SKM-1 treated with dmso at 0.1 percent for 144 hours (cell line): ENCODE measurements around the gene CCDC171.
"Not testable (repeated sequence)": the region's sequence is repeated elsewhere in the genome, so short reads cannot be mapped to it uniquely, and the experiment has no call there.

Experiments used
- DNase-seq: peaks from one replicate; lab custom pipeline; 2025; ENCODE audit not compliant: unreplicated experiment; lab: John Stamatoyannopoulos, UW

The CCDC171 gene

GRCh38 chr9:15693701-15694100 is 140.9 kb downstream of the CCDC171 start:
- DNase-seq, result no peak

- no peak for DNase-seq
These were observed 144.1 kb downstream of the CCDC171 start for GRCh38 chr9:15696979-15697378.

DNA sequence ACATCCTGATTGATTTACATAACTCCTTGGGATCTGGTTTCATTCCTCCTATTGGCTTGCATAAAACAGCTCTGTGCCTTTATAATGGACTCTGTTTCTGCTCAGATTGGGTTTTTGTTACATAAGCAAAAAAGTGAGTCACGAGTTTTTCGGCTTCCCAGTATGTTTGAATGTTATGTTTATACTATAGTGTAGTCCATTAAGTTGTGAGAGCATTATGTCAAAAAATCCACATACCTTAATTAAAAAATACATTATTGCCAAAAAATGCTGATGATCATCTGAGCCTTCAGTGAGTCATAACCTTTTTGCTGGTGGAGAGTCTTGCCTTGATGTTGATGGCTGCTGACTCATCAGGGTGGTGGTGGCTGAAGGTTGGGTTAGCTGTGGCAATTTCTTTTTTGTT is 144.6 kb downstream of the CCDC171 start:
- no peak for DNase-seq

GRCh38 chr9:15699876-15700559 is 147.2 kb downstream of the CCDC171 start:
- DNase-seq, result not testable (repeated sequence)

GRCh38 chr9:15707000-15707399 is 154.2 kb downstream of the CCDC171 start:
- DNase-seq, result no peak

GRCh38 chr9:15711531-15711930 is 158.7 kb downstream of the CCDC171 start:
- no peak for DNase-seq

DNA sequence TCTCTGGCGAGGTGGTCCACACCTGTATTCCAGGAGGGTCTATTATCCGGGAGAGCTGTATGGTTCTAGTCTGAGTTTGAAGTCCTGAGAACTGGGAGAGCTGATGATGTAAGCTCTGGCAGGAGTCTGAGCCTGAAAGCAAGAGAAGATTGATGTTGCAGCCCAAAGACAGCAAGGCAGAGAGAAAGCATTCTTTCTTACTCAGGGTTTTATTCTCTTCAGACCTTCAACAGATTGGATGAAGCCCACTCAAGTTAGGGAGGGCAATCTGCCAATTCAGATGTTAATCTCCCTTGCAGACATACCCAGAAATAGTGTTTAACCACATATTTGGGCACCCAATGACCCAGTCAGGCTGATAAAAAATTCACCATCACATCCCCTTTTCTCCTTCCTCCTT is 159.1 kb downstream of the CCDC171 start:
- no peak for DNase-seq

- DNase-seq, result no peak
These were observed 161.9 kb downstream of the CCDC171 start for GRCh38 chr9:15714746-15715145.

DNA sequence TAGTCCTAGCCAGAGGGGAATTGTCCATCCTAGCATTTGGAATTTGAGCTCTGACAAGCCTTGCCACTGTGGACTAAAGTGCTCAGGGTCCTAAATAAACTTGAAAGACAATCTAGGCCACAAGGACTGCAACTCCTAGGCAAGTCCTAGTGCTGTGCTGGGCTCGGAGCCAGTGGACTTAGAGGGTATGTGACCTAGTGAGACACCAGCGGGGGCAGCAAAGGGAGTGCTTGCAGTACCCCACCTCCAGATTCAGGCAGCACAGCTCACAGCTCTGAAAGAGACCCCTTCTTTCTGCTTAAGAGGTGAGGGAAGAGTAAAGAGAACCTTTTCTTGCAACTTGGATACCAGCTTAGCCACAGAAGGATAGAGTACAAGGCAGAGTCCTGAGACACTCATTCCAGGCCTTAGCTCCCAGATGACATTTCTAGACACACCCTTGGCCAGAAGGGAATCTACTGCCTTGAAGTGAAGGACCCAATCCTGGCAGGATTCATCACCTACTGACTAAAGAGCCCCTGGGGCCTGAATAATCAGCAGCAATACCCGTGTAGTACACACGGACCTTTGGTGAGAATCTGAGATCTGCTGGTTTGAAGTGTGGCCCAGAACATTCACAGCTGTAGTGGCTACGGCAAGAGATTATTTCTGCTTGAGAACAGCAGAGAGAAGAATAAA is 164.6 kb downstream of the CCDC171 start:
- DNase-seq, result no peak

DNA sequence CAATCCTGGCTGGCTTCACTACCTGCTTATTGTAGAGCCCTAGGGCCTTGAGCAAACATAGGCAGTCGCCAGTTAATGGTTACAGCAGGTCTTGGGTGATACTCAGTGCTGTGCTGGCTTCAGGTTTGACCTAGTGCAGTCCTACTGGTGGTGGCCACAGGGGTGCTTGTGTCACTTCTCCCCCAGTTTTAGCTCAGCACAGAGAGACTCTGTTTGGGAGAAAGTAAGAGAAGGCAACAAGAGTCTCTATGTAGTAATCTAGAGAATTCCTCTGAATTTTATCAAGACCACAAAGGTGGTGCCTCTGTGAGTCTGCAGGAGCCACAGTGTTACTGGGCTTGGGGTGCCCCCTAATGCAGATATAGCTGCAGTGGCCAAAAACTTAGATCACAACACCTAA is 165.6 kb downstream of the CCDC171 start:
- DNase-seq, result no peak

DNA sequence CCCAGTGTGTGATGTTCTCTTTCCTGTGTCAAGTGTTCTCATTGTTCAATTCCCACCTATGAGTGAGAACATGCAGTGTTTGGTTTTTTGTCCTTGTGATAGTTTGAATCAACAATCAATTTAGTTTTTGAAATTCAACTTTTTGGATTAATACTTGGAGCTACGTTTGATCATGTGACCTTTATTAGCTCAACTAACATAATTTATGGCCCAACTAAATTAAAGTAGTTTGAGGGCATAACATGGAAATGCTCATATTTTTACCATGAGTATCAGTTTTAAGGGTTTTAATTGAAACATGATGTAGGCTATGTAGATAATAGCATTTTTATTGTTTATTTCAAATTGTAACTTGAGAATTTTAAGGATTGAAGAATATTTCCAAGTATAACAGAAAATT is 168.0 kb downstream of the CCDC171 start:
- DNase-seq, result no peak

GRCh38 chr9:15722888-15723287 is 170.0 kb downstream of the CCDC171 start:
- DNase-seq, result no peak

DNA sequence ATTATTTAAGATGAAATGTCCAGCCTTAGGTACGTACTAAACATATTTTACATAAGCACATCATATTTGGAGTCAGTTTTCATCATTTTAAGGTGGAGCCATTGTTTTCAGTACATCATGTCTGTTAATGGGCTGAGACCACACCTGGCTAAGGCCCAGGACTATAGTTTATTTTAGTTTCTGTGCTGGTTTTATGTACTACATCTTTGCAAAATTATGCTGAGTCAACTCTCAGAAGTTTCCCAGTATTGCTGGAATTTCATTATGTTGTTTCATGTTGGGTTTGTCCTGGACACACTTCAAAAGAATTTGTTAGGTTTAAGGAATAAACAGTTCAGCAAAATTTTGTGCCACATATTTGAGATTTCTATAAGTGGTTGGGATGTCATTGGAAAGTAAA is 171.2 kb downstream of the CCDC171 start:
- DNase-seq, result no peak

DNA sequence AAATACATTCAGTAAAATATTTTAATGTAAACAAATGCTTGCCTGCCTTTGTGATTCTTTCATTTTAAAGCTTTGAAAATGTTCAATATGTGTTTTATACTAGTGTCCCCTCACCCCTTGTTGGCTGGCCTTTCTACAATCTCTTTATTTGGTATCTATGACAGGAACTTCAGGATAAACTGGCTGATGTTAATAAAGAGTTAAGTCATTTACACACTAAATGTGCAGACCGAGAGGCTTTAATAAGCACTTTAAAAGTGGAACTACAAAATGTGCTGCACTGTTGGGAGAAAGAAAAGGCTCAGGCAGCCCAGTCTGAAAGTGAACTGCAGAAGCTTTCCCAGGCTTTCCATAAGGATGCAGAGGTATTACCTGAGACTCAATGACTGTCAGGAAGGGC is 171.8 kb downstream of the CCDC171 start:
- DNase-seq, result no peak

GRCh38 chr9:15725953-15726352 is 173.1 kb downstream of the CCDC171 start:
- no peak for DNase-seq

DNA sequence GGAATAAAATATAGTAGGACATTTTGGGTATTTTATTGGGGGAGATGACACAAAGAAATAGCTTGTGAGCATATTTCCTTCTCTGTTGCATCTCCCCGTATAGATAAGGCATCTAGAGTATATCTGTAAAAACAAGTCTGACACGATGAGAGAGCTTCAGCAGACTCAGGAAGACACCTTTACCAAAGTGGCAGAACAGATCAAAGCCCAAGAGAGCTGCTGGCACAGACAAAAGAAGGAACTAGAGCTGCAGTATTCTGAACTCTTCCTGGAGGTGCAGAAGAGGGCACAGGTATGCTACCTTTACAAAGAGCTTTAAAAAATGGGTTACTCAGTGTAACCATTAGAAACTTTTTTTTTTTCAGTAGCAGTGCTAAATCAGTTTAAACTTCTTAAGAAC is 176.7 kb downstream of the CCDC171 start:
- no peak for DNase-seq

- no peak for DNase-seq
These were observed 182.4 kb downstream of the CCDC171 start for GRCh38 chr9:15735083-15735857.

- DNase-seq, result no peak
These were observed 183.7 kb downstream of the CCDC171 start for GRCh38 chr9:15736569-15736968.

DNA sequence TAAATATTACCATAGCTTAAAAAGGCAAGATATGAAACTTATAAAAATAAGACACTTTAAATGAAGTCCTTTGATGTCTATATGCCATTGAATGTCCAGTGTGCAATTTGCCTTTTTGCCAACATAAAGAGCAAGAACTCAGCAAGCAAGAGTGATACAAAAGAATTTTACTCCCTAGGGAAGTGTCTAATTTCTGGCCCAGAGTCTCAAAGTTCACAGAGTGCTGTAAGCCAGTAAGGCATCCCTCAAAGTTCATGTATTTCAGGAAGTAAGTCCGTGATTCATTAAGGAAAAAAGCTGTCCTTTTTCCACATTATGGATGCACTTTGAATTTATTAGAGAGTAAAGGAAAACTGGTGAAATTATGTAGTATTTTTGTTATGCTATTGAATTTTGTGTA is 185.2 kb downstream of the CCDC171 start:
- no peak for DNase-seq

GRCh38 chr9:15741015-15741414 is 188.2 kb downstream of the CCDC171 start:
- DNase-seq, result no peak

DNA sequence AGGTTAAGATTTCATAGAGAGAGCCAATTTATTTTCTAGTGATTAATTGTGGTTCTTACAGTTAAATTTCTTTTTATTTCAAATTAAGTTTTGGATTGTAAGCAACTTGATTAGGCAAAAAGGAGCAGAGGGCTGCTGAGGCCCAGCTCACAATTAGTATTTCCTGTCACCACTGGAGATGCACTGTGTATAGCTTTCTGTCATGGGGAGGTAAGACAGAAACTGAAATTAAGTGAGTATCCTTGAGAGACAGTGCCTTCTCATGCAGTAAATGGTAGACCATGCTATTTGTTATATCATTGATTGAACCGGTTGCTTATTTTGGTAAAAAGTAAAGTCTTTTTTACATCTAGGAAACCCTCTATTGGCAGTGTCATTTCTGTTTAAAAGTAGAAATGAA is 190.7 kb downstream of the CCDC171 start:
- no peak for DNase-seq

DNA sequence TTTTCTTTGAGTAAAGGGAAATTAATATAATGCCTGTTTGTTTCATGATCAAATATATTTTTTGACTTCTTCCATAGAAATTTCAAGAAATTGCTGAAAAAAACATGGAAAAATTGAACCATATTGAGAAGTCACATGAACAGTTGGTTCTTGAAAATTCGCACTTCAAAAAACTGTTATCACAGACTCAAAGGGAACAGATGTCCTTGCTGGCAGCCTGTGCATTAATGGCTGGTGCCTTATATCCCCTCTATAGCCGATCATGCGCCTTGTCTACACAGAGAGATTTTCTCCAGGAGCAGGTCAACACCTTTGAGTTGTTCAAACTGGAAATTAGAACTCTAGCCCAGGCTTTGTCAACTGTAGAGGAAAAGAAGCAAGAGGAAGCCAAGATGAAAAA is 191.4 kb downstream of the CCDC171 start:
- DNase-seq, result no peak
